Measurements from ENCODE around the gene SEMA4G. TPM values are rescaled to one million over a fixed set of nuclear protein-coding genes. Genes with fewer than 3 reads are reported as not detected.
"Not testable (repeated sequence)": the region's sequence is repeated elsewhere in the genome, so short reads cannot be mapped to it uniquely, and the experiment has no call there.

The SEMA4G gene
- total RNA-seq, 1 experiment from 2014 or later: 0.70 TPM

DNA sequence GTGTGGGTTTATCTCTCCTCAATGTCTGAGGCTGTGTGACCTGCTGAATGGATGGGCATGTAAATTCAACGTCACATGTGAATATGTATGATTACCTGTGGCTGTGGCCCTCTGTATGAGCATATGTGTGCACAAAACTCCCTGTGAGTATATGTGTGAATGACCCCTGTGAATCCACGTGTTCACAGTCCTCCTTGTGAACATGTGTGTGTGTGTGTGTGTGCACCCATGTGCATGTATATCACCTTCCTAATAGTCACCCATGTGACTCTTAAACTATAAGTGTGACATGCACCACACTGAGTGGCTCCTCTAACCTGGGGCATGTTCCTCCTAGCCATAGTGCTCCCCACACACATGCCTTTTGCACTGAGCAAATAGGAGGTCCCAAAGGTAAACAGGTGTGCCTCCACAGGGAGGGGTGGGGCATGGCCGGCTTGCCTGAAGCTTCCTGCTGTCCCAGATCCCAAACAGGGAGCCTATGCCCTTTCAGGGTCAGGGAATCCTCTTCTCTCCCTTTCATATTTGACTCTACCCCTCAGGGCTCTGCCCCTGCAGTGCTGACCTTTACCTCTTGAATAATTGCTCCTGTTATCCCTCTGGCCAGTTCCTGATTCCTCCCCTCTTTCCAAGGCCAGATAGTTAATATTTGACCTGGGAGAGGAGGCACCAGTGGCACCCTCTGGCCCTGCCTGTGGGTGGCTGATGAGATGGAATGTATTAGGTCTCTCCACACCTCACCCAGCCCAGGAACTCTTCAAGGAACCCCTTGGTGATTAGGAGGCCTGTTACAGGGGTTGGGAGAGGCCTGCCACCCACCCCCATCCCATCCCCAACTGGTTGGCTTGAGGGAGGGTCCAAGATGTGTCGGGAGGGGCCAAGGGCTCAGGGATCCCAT, 1.9 kb downstream of the SEMA4G start:
- Histone ChIP-seq H3K9me3 (ENCODE audit: insufficient read depth, low read depth) (no peaks in the 10 kb centered on the region), H3K27me3 (ENCODE audit: insufficient read depth, low read depth) (no peaks in the 10 kb centered on the region), H3K36me3 (ENCODE audit: low read depth) (no peaks in the 10 kb centered on the region), H2AFZ (no peak overlapping the region), H3F3A (ENCODE audit: insufficient read depth, low read depth) (no peaks in the 10 kb centered on the region), H4K20me1 (ENCODE audit: insufficient read depth) (no peaks in the 10 kb centered on the region), H3K9me2 (ENCODE audit: insufficient read depth) (no peaks in the 10 kb centered on the region), H3K4me3 (no peak overlapping the region), H3K4me1 (replicated peaks; ENCODE audit: insufficient read depth) (no peaks in the 10 kb centered on the region), H3K79me2 (ENCODE audit: low read depth) (no peaks in the 10 kb centered on the region), H3K27ac (no peak overlapping the region), H3K4me2 (no peak overlapping the region)
- TF ChIP-seq, protein P1, sequence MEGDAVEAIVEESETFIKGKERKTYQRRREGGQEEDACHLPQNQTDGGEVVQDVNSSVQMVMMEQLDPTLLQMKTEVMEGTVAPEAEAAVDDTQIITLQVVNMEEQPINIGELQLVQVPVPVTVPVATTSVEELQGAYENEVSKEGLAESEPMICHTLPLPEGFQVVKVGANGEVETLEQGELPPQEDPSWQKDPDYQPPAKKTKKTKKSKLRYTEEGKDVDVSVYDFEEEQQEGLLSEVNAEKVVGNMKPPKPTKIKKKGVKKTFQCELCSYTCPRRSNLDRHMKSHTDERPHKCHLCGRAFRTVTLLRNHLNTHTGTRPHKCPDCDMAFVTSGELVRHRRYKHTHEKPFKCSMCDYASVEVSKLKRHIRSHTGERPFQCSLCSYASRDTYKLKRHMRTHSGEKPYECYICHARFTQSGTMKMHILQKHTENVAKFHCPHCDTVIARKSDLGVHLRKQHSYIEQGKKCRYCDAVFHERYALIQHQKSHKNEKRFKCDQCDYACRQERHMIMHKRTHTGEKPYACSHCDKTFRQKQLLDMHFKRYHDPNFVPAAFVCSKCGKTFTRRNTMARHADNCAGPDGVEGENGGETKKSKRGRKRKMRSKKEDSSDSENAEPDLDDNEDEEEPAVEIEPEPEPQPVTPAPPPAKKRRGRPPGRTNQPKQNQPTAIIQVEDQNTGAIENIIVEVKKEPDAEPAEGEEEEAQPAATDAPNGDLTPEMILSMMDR (conservative IDR thresholded peaks at IDR 0.05): no peak
- TF ChIP-seq EZH2 (IDR thresholded peaks at IDR 0.05; ENCODE audit: low read depth): no peak
- POLR2A ChIA-PET (ENCODE audit: unreplicated experiment): no interaction called here
- BruUV-seq (replicated peaks): no TSS peak
- CTCF ChIA-PET: no interaction called here
- DNase-seq: no peak
- intact Hi-C loops (cut with micrococcal nuclease; ENCODE audit: unreplicated experiment): no loop called here

GRCh38 chr10:100972115-100972903, 3.0 kb downstream of the SEMA4G start:
- no peaks in the 10 kb centered on the region for H4K20me1 ChIP-seq (ENCODE audit: insufficient read depth)
- no peaks in the 10 kb centered on the region for H3K9me3 ChIP-seq (ENCODE audit: insufficient read depth, low read depth)
- no peak overlapping the region for H3K4me3 ChIP-seq
- H3K27ac ChIP-seq: no peak overlapping the region
- no peaks in the 10 kb centered on the region for H3K36me3 ChIP-seq (ENCODE audit: low read depth)
- H3K4me1 ChIP-seq (replicated peaks; ENCODE audit: insufficient read depth): peaks cover 9% of the 10 kb centered on the region
- intact Hi-C loops (cut with micrococcal nuclease; ENCODE audit: unreplicated experiment): no loop called here
- TF ChIP-seq, protein P1 (conservative IDR thresholded peaks at IDR 0.05): no peak
- TF ChIP-seq EZH2 (IDR thresholded peaks at IDR 0.05; ENCODE audit: low read depth): no peak
- POLR2A ChIA-PET (ENCODE audit: unreplicated experiment): interaction anchor here (0.7 kb wide), 1 partner anchor 14 kb away, joined by 3 read pairs; no protein-coding TSS in a partner anchor
- H3K79me2 ChIP-seq (ENCODE audit: low read depth): no peaks in the 10 kb centered on the region
- no peaks in the 10 kb centered on the region for H3F3A ChIP-seq (ENCODE audit: insufficient read depth, low read depth)
- H3K9me2 ChIP-seq (ENCODE audit: insufficient read depth): no peaks in the 10 kb centered on the region
- no peak for DNase-seq
- CTCF ChIA-PET: no interaction called here
- H3K27me3 ChIP-seq (ENCODE audit: insufficient read depth, low read depth): no peaks in the 10 kb centered on the region
- BruUV-seq (replicated peaks): no TSS peak
- H3K4me2 ChIP-seq: no peak overlapping the region
- H2AFZ ChIP-seq: no peak overlapping the region

DNA sequence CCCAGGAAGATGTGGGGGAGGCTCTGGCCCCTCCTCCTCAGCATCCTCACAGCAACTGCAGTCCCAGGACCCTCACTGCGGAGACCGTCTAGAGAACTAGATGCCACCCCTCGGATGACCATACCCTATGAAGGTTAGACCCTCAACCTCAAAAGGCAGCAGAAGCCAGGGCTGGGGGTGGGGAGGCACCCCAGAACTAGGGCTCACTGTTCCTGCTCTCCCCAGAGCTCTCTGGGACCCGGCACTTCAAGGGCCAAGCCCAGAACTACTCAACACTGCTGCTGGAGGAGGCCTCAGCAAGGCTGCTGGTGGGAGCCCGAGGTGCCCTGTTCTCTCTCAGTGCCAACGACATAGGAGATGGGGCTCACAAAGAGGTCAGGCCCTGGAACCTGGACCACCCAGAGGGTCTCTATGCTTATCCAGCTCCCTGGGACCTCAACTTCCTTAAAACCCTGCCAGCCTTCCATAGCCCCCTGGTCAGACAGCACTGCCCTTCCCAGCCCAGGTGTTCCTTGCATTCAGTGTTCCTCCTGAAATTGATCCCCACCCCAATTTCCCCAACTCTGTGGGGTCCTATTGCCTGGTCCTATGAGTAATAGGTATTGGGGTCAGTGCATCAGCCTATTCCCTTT, 3.7 kb downstream of the SEMA4G start:
- no peaks in the 10 kb centered on the region for H3F3A ChIP-seq (ENCODE audit: insufficient read depth, low read depth)
- ChIA-PET POLR2A (ENCODE audit: unreplicated experiment) (no interaction called here), CTCF (no interaction called here)
- peaks cover 9% of the 10 kb centered on the region for H3K4me1 ChIP-seq (replicated peaks; ENCODE audit: insufficient read depth)
- H2AFZ ChIP-seq: no peak overlapping the region
- H3K36me3 ChIP-seq (ENCODE audit: low read depth): no peaks in the 10 kb centered on the region
- no peaks in the 10 kb centered on the region for H3K79me2 ChIP-seq (ENCODE audit: low read depth)
- H3K9me3 ChIP-seq (ENCODE audit: insufficient read depth, low read depth): no peaks in the 10 kb centered on the region
- H3K4me2 ChIP-seq: no peak overlapping the region
- TF ChIP-seq EZH2 (IDR thresholded peaks at IDR 0.05; ENCODE audit: low read depth): no peak
- TF ChIP-seq, protein P1 (conservative IDR thresholded peaks at IDR 0.05): no peak
- no peaks in the 10 kb centered on the region for H3K9me2 ChIP-seq (ENCODE audit: insufficient read depth)
- no peak for DNase-seq
- no peak overlapping the region for H3K27ac ChIP-seq
- no peaks in the 10 kb centered on the region for H4K20me1 ChIP-seq (ENCODE audit: insufficient read depth)
- no peak overlapping the region for H3K4me3 ChIP-seq
- intact Hi-C loops (cut with micrococcal nuclease; ENCODE audit: unreplicated experiment): no loop called here
- BruUV-seq (replicated peaks): no TSS peak
- H3K27me3 ChIP-seq (ENCODE audit: insufficient read depth, low read depth): no peaks in the 10 kb centered on the region

DNA sequence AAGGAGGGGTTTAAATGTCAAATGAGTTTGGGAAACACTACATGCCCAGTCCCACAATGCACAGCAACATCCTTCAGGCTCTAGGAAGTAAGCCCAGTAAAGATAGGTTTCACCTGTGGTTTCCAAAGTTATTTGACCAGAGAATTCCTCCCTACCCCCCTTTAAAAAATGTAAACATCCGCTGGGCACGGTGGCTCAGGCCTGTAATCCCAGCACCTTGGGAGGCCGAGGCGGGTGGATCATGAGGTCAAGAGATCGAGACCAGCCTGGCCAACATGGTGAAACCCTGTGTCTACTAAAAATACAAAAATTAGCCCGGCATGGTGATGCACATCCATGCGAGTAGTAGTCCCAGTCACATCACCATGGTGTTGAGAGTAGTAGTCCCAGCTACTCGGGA, 6.1 kb downstream of the SEMA4G start:
- H2AFZ ChIP-seq; H3K4me2 ChIP-seq; H3K36me3 ChIP-seq (ENCODE audit: low read depth); DNase-seq; H3K79me2 ChIP-seq (ENCODE audit: low read depth); CTCF ChIA-PET; H3K27me3 ChIP-seq (ENCODE audit: insufficient read depth, low read depth); BruUV-seq (replicated peaks); H3K27ac ChIP-seq; POLR2A ChIA-PET (ENCODE audit: unreplicated experiment); H3K9me3 ChIP-seq (ENCODE audit: insufficient read depth, low read depth); H3K4me3 ChIP-seq; H4K20me1 ChIP-seq (ENCODE audit: insufficient read depth); intact Hi-C loops (cut with micrococcal nuclease; ENCODE audit: unreplicated experiment); H3K4me1 ChIP-seq (replicated peaks; ENCODE audit: insufficient read depth); H3F3A ChIP-seq (ENCODE audit: insufficient read depth, low read depth); H3K9me2 ChIP-seq (ENCODE audit: insufficient read depth): not testable (repeated sequence)

Measured in PC-9 (cell line).